Psoas muscle (tissue), 8 donors: ENCODE results near the gene VWA8. TPM values are rescaled to one million over a fixed set of nuclear protein-coding genes. Genes with fewer than 3 reads are reported as not detected.

ENCODE experiments used
- ATAC-seq, 4 donors: fragments of 200-7000 bp; cut with Tn5 transposase; one replicate each; pipeline ENCODE4 v1.9.1; 2020; ENCODE audit warnings: moderate library complexity in 3 of 4, mild to moderate bottlenecking in 2 of 4
- DNase-seq, 2 donors: peaks; one replicate each; pipeline ENCODE4 v3.0.0-alpha.2; 2020
- H3K27ac ChIP-seq: fragments of 200-600 bp; one replicate; pipeline ENCODE4 v1.8.0; 2022
- H3K27me3 ChIP-seq, 3 donors: fragments of 200-600 bp in 1 of 3; one replicate each; pipeline versions ENCODE4 v1.6.1 to v1.8.0; 2013 to 2022; ENCODE audit warnings: low read length in 2 of 3, mild to moderate bottlenecking in 2 of 3, moderate library complexity in 1 of 3; ENCODE audit not compliant: insufficient read depth in 3 of 3
- H3K36me3 ChIP-seq, 2 donors: fragments of 200-600 bp in 1 of 2; one replicate each; pipeline versions ENCODE4 v1.6.1 to v1.8.0; 2013 to 2022; ENCODE audit warnings: low read depth in 1 of 2, mild to moderate bottlenecking in 1 of 2, moderate library complexity in 1 of 2; ENCODE audit not compliant: insufficient read depth in 1 of 2
- H3K4me1 ChIP-seq: fragments of 200-600 bp; one replicate; pipeline ENCODE4 v1.8.0; 2022
- H3K4me3 ChIP-seq: fragments of 200-600 bp; one replicate; pipeline ENCODE4 v1.8.0; 2022; ENCODE audit warnings: mild to moderate bottlenecking
- H3K9me3 ChIP-seq: fragments of 200-600 bp; one replicate; pipeline ENCODE4 v1.8.0; 2022
- CTCF ChIP-seq: fragments of 200-600 bp; IDR thresholded peaks from one replicate; pipeline ENCODE4 v1.8.0; 2022; ENCODE audit warnings: antibody characterized with exemption
- WGBS, 3 donors: extraction: QIAGEN DNeasy Blood & Tissue Kit; methylation state at CpG; one replicate each; pipeline versions ENCODE4 v1.1.6 to v1.1.7; 2013; 5-methylcytosine and 5-hydroxymethylcytosine counted together
- intact Hi-C, 2 donors: fragments of 100-400 bp; cut with DNase I; formaldehyde crosslinking; loops; one replicate each; pipeline versions ENCODE4 v1.11.0 to v1.14.2; 2022
- polyA plus RNA-seq, 3 donors: library from polyadenylated mRNA; stranded (reverse); fragments of 200-250 nt; gene quantifications; one replicate each; pipeline ENCODE4 v1.2.3, GENCODE V29; 2013
- total RNA-seq, 4 donors: library from RNA; stranded (reverse); fragmentation: NEBNext Ultra II Directional in 2 of 4; extraction: Animal tissue kit (Norgen Biotek cat#: 25700) in 2 of 4; gene quantifications; one replicate each; pipeline versions ENCODE4 v1.2.1 to v1.2.4, GENCODE V29; 2021 to 2023
- donor health status: healthy with polysubstance abuse.
- donor health status: DM: no; HTN: no; CAD: no; lungs with moderate emphysema.
- donor health status: Bipolar disorder and iron deficiency.
- donor health status: healthy.
- donor health status: DM: yes; HTN: yes; CAD: no.
- donor health status: DM: no; HTN: no; CAD: no.
- donor health status: DM: no; HTN: no; CAD: no.
- donor health status: DM: yes; HTN: yes; CAD: no.

Gene VWA8
- total and polyA plus RNA-seq, 7 donors = 8.6 to 50.5 (median 30.1) TPM

DNA sequence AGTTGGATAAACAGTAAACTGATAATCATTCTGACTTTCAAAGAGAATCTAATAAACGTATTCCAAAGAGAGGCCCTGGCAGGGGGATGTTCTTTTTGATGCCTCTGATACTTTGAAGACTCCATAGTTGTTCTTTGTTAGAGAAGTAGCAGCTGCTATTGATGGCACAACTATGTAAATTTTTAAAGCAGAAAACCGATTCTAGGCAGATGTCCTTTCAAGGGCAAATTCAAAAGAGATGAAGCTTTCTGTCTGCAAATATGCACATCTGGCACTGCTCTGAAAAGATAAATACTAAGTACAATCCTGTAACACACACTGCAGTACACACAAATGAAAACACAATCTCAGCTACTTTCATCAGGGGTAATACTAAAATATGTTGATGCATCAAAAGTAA, 250.1 kb downstream of the VWA8 start:
- Histone ChIP-seq H3K27me3 (no peaks in the 10 kb centered on the region), H3K4me1 (peaks cover 54% of the 10 kb centered on the region), H3K27ac (no peak overlapping the region), H3K36me3 (no peaks in the 10 kb centered on the region), H3K9me3 (no peaks in the 10 kb centered on the region), H3K4me3 (no peak overlapping the region)
- no peak for TF ChIP-seq CTCF
- intact Hi-C loops = no loop called here
- DNase-seq (no peak), ATAC-seq (no peak)
- WGBS, 3 donors = 63 to 77% (median 69%) methylated on average over 2 of the region's 2 CpGs

DNA sequence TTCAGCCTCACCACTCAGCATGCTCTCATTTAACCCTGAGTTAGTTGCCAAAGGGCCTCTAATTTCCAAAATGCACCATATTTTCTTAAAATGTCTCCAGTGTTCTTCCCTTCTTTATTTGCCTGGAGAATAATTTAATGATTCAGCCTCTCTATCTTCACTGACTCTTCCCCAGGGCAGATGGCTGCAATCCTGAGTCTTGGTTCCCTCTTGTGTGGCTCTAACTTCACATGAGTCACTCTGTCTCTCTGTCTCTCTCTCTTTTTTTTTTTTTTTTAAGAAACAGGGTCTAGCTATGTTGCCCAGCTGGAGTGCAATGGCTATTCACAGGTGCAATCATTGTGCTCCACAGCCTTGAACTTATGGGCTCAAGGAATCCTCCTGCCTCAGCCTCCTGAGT, 251.4 kb downstream of the VWA8 start:
- no peaks in the 10 kb centered on the region for H3K36me3 ChIP-seq
- ATAC-seq = no peak
- peaks cover 57% of the 10 kb centered on the region for H3K4me1 ChIP-seq
- no peak overlapping the region for H3K4me3 ChIP-seq
- no peak for TF ChIP-seq CTCF
- intact Hi-C loops = no loop called here
- H3K27me3 ChIP-seq = no peaks in the 10 kb centered on the region
- peak overlapping the region; percentile 74 for H3K27ac ChIP-seq
- DNase-seq = no peak
- no peaks in the 10 kb centered on the region for H3K9me3 ChIP-seq

GRCh38 chr13:41708713-41709112, 252.2 kb downstream of the VWA8 start:
- intact Hi-C loops = no loop called here
- 12 to 25% (median 19%) methylated on average over 4 of the region's 4 CpGs for WGBS, 3 donors
- H3K27me3 ChIP-seq = no peaks in the 10 kb centered on the region
- ATAC-seq (peak in 3 of 4 donors; percentile 53 to 62 (median 59)), DNase-seq (peak; percentile 18 to 48)
- peaks cover 54% of the 10 kb centered on the region for H3K4me1 ChIP-seq
- H3K4me3 ChIP-seq = no peak overlapping the region
- peak overlapping the region; percentile 74 for H3K27ac ChIP-seq
- no peaks in the 10 kb centered on the region for H3K9me3 ChIP-seq
- TF ChIP-seq CTCF = no peak
- no peaks in the 10 kb centered on the region for H3K36me3 ChIP-seq

- TF ChIP-seq CTCF = no peak
- DNase-seq (no peak), ATAC-seq (peak in 1 of 4 donors; percentile 9)
- Histone ChIP-seq H3K27me3 (no peaks in the 10 kb centered on the region), H3K4me1 (peaks cover 40% of the 10 kb centered on the region), H3K4me3 (no peak overlapping the region), H3K27ac (peak overlapping the region; percentile 74), H3K9me3 (no peaks in the 10 kb centered on the region), H3K36me3 (no peaks in the 10 kb centered on the region)
- 7 to 13% (median 12%) methylated on average over 1 of the region's 1 CpG for WGBS, 3 donors
- intact Hi-C loops = no loop called here
These were observed 253.6 kb downstream of the VWA8 start for GRCh38 chr13:41707194-41707821.

DNA sequence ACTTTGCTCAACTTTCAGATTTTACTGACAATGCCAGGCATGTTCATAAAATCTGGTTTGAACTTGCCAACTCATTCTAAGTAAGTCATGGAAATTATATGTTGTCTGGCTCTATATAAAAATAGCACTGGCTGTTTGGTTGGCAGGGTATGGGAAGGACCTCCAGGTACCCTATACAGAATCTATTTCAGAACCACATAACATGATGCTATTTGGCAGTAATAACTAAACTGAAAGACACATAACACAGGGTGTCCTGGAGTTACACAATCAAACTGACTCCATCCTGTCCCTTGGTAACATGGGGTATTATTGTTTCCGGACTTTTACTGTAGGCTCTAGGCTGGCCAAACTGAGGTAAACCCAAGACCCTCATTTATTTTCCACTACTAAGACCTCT, 254.8 kb downstream of the VWA8 start:
- Histone ChIP-seq H3K9me3 (no peaks in the 10 kb centered on the region), H3K36me3 (no peaks in the 10 kb centered on the region), H3K27me3 (no peaks in the 10 kb centered on the region), H3K4me1 (peaks cover 45% of the 10 kb centered on the region), H3K27ac (peak overlapping the region; percentile 74), H3K4me3 (no peak overlapping the region)
- WGBS, 3 donors = 18 to 32% (median 18%) methylated on average over 1 of the region's 1 CpG
- intact Hi-C loops = no loop called here
- ATAC-seq = peak; percentile 77 to 88 (median 87)
- no peak for DNase-seq
- no peak for TF ChIP-seq CTCF
